ENCODE data around the gene FARS2.

DNA sequence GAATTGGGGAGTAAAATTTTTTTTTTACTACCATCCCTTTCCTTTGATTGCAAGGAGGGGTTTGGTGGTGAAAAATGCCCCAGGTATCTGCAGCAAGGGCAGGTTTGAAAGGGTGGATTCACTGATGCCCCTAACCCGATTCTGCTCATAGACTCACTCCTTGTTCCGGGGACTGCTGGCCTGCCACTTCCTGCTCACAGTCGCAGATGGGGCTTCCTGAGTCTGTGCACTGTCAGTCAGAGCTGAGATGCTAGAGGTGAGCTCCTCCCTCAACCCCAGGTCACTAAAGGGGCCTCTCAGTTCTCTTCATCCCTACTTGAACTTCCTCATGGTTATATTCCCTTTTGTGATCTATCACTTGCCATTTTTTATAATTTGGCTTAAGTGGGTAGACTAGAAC is 357.9 kb downstream of the FARS2 start:
- TF ChIP-seq, protein P1, sequence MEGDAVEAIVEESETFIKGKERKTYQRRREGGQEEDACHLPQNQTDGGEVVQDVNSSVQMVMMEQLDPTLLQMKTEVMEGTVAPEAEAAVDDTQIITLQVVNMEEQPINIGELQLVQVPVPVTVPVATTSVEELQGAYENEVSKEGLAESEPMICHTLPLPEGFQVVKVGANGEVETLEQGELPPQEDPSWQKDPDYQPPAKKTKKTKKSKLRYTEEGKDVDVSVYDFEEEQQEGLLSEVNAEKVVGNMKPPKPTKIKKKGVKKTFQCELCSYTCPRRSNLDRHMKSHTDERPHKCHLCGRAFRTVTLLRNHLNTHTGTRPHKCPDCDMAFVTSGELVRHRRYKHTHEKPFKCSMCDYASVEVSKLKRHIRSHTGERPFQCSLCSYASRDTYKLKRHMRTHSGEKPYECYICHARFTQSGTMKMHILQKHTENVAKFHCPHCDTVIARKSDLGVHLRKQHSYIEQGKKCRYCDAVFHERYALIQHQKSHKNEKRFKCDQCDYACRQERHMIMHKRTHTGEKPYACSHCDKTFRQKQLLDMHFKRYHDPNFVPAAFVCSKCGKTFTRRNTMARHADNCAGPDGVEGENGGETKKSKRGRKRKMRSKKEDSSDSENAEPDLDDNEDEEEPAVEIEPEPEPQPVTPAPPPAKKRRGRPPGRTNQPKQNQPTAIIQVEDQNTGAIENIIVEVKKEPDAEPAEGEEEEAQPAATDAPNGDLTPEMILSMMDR (IDR thresholded peaks at IDR 0.05): no peak
- TF ChIP-seq POLR2AphosphoS5 (IDR thresholded peaks at IDR 0.05) (no peak), EP300 (IDR thresholded peaks at IDR 0.05) (no peak)
